Measurements from ENCODE around the gene CHID1. TPM values are rescaled to one million over a fixed set of nuclear protein-coding genes. Genes with fewer than 3 reads are reported as not detected.
A peak's percentile ranks its signal among the peaks of the same experiment; 100 is the strongest.

The CHID1 gene
- total RNA-seq, 2 donors from 2014 or later: 64.8 to 115 TPM

DNA sequence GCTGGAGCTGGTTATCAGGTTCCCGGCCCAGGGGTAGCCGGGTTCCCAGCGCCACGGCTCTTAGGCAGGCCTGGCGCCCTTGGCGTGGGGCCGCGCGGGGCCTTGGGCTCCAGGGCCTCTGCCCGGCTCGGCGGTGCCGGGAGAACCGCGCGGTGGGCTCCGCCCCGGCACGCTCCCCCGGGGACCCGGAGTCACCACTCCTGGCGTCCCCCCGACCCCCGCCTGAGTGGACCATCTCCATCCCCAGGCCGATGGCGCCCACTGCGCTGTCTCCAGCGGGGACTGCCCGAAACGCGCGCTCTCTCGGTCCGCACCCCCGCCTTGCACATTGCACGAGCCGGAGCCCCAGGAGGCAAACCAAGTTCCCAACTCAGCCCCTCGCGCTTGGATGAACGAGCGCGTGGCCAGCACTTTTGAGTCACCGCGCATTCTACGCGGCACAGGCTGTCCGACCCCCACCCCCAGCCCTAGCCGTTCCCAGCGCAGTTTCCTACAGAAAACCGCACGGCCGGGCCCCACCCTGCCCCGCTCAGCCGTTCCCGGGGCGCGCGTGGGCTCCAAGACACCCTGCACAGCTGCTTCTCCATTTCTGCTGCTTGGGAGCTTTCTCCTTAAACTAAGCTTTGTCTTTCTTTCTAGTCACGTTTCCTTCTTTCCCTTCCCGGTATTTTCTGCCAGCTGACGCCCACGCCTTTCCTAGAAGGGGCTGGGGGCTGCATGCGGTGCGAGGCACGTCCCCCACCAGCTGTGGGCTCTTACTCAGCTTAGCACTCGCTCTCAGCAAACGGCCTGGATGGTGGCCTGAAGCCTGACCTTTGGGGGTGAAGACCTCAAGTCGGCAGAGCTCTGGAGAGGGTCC is 650 bp upstream of the CHID1 start:
- ATAC-seq (peak; percentile 49 to 51), DNase-seq (ENCODE audit: low spot score) (no peak)
- H3K4me3 Mint-ChIP-seq: peak overlapping the region; percentile 96
- no peaks in the 10 kb centered on the region for H3K27me3 Mint-ChIP-seq
- no peaks in the 10 kb centered on the region for H3K36me3 Mint-ChIP-seq
- peaks cover 12 to 13% of the 10 kb centered on the region in 2 donors for H3K4me1 Mint-ChIP-seq (ENCODE audit: low read depth in 2 of 2)
- H3K9me3 Mint-ChIP-seq: no peaks in the 10 kb centered on the region
- peak overlapping the region; percentile 74 to 92 for H3K27ac Mint-ChIP-seq

DNA sequence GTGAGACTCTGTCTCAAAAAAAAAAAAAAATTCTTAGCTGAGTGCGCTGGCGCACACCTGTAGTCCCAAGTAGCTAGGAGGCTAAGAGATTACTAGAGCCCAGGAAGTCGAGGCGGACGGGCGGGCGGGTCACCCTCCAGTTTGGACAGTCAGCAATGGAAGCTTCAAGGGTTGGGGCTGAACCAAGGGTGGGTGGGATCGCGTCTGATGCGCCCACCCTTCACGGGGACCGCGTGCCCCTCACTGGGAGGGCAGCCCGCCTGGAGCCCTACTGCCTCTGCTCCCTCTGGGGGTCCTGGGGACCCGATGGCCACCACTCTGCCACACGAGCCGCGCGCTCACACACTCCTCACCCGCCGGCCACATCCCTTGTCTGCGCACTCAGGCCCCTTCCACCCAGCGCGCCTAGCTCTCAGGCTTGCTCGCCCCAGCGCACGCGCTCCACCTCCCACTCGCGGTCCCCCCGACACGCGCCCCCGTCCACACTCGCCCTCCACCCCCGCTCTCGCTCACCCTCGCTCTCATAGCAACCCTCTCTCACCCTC is 494 bp downstream of the CHID1 start:
- Mint-ChIP-seq H3K9me3 (no peaks in the 10 kb centered on the region), H3K27me3 (no peaks in the 10 kb centered on the region), H3K4me1 (ENCODE audit: low read depth in 2 of 2) (peaks cover 12 to 16% of the 10 kb centered on the region in 2 donors), H3K4me3 (peak overlapping the region; percentile 91), H3K27ac (peak overlapping the region; percentile 8 to 31), H3K36me3 (no peaks in the 10 kb centered on the region)
- ATAC-seq (peak; percentile 57 to 60), DNase-seq (ENCODE audit: low spot score) (no peak)

DNA sequence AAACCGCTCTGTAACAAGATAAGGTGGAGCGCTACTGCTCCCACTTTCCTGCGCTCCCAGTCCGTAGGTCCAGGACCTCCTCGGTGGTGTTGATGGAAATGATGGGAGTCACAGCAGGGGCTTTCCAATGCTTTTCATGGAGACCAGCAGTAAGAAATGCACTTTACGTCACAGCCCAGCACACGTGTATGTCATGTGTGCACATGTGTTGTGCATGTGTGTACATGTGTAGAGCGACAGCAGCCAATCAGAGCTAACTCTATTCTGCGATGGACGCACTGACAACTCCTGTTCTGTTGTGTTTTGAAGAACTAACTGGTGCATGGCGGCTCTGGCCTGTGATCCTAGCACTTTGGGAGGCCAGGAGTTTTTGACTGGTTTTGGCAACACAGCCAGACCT is 1.2 kb downstream of the CHID1 start:
- Mint-ChIP-seq H3K36me3 (no peaks in the 10 kb centered on the region), H3K4me1 (ENCODE audit: low read depth in 2 of 2) (peaks cover 12 to 16% of the 10 kb centered on the region in 2 donors), H3K9me3 (no peaks in the 10 kb centered on the region), H3K4me3 (peak overlapping the region; percentile 91), H3K27me3 (no peaks in the 10 kb centered on the region), H3K27ac (peak overlapping the region in 1 of 2 donors; percentile 8)
- no peak for DNase-seq (ENCODE audit: low spot score)
- ATAC-seq: no peak

DNA sequence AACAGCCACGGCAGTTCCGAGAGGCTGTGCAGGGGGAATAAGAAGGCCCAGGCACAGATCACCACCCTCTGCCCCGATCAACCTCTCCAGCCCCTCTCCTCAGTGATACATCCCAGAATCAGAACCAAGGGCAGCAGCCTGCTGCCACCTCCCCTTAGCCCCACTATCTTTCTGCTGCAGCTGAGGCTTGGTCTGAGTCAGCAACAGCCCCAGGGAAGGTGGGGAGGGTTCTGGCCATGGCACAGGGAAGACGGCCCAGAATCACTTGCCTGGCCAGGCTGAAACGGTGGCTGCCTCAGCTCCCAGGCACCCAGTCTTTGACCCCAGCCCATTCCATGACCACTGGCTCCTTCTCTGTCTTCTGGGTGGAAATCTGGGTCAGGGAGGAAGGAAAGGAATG is 2.3 kb downstream of the CHID1 start:
- DNase-seq (ENCODE audit: low spot score) (no peak), ATAC-seq (no peak)
- H3K27ac Mint-ChIP-seq: no peak overlapping the region
- peaks cover 12 to 16% of the 10 kb centered on the region in 2 donors for H3K4me1 Mint-ChIP-seq (ENCODE audit: low read depth in 2 of 2)
- no peaks in the 10 kb centered on the region for H3K36me3 Mint-ChIP-seq
- H3K27me3 Mint-ChIP-seq: no peaks in the 10 kb centered on the region
- H3K4me3 Mint-ChIP-seq: peak overlapping the region; percentile 20
- H3K9me3 Mint-ChIP-seq: no peaks in the 10 kb centered on the region

DNA sequence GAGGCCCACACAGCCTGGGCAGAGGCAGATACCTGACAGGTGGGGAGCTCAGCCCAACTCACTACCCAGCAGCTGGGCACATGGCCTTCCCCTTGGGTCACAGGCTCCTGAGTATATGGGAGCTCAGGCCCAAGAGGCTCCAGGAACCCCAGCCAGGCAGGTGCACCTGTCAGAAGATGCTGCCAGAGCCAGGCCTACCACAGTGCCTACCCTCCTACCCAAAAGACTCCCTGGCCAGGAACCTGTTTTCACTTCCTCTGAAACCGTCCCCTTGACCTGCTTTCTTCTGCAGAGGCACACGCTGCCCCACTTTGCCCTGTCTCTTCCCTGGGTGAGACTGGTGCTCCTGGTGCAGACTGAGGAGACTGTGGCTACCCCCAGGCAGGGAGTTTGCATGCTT is 2.9 kb downstream of the CHID1 start:
- Mint-ChIP-seq H3K27me3 (no peaks in the 10 kb centered on the region), H3K4me3 (no peak overlapping the region), H3K4me1 (ENCODE audit: low read depth in 2 of 2) (peaks cover 12 to 16% of the 10 kb centered on the region in 2 donors), H3K27ac (no peak overlapping the region), H3K9me3 (no peaks in the 10 kb centered on the region), H3K36me3 (no peaks in the 10 kb centered on the region)
- no peak for DNase-seq (ENCODE audit: low spot score)
- no peak for ATAC-seq

DNA sequence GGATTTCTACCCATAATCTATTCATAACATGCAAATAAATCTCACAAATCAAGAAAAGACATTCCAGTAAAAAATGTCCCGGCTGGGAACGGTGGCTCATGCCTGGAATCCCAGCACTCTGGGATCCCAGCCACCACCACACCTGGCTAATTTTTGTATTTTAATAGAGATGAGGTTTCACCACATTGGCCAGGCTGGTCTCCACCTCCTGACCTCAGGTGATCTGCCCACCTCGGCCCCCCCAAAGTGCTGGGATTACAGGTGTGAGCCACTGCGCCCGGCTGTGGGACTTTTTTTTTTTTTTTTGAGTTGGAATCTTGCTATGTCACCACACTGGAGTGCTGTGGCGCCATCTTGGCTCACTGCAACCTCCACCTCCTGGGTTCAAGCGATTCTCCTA is 4.7 kb downstream of the CHID1 start:
- no peaks in the 10 kb centered on the region for H3K27me3 Mint-ChIP-seq
- H3K4me3 Mint-ChIP-seq: no peak overlapping the region
- no peaks in the 10 kb centered on the region for H3K9me3 Mint-ChIP-seq
- peaks cover 8% of the 10 kb centered on the region for H3K36me3 Mint-ChIP-seq
- DNase-seq (ENCODE audit: low spot score) (no peak), ATAC-seq (no peak)
- H3K4me1 Mint-ChIP-seq (ENCODE audit: low read depth in 2 of 2): peaks cover 14 to 16% of the 10 kb centered on the region in 2 donors
- H3K27ac Mint-ChIP-seq: no peak overlapping the region

DNA sequence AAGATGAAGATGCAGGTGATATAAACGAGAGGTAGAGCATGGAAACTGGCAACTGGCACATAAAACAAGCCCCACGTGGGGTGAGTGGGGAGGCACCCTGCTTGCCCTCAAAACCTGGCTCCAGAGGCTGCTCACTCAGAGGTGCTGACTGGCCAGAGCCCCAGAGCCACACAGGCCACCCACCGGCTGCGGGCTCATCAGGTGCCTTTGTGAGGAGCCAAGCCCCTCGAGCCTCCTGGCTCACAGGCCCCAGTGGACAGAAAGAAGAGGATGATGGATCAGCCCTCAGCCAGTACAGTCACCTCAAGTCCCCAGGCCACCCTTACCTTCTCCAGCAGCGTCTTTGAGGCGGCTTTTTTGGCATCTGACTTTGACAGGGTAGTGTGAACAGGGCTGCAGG is 6.2 kb downstream of the CHID1 start:
- H3K27ac Mint-ChIP-seq: peak overlapping the region in 1 of 2 donors; percentile 8
- H3K4me3 Mint-ChIP-seq: no peak overlapping the region
- no peaks in the 10 kb centered on the region for H3K27me3 Mint-ChIP-seq
- peaks cover 13% of the 10 kb centered on the region in 2 donors for H3K4me1 Mint-ChIP-seq (ENCODE audit: low read depth in 2 of 2)
- no peaks in the 10 kb centered on the region for H3K9me3 Mint-ChIP-seq
- peaks cover 8% of the 10 kb centered on the region for H3K36me3 Mint-ChIP-seq
- ATAC-seq (no peak), DNase-seq (ENCODE audit: low spot score) (no peak)

DNA sequence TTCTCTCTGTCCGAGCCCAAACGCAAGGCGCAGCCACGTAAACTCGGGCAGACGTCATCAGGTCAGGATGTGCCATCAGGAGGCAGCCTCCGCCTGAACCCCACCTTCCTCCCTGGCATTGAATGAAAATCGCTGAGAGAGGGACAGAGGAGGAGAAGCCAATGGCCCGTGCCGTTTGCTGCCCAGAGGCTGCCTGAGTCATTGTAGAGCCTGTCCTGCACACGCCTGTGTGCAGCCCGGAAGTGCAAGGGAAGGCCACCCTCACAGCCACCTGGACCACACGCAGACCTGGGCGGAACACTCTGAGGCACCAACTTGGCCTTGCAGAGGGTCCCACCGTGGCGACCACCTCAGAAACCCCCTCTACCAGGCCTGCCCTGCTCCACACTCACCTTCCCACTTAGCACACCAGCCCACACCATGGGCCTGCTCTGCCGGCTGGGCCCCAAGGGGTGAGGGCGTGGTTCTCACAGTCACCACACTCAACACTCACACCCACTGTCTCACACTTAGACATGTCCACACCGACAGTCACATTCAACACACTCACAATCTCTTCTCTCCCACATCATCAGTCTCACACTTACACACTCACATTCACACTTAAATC is 9.1 kb downstream of the CHID1 start:
- Mint-ChIP-seq H3K9me3 (no peaks in the 10 kb centered on the region), H3K27me3 (no peaks in the 10 kb centered on the region), H3K27ac (peak overlapping the region in 1 of 2 donors; percentile 13), H3K4me3 (no peak overlapping the region), H3K36me3 (peaks cover 8% of the 10 kb centered on the region), H3K4me1 (ENCODE audit: low read depth in 2 of 2) (peaks cover 8% of the 10 kb centered on the region in 2 donors)
- ATAC-seq: no peak
- DNase-seq (ENCODE audit: low spot score): no peak

DNA sequence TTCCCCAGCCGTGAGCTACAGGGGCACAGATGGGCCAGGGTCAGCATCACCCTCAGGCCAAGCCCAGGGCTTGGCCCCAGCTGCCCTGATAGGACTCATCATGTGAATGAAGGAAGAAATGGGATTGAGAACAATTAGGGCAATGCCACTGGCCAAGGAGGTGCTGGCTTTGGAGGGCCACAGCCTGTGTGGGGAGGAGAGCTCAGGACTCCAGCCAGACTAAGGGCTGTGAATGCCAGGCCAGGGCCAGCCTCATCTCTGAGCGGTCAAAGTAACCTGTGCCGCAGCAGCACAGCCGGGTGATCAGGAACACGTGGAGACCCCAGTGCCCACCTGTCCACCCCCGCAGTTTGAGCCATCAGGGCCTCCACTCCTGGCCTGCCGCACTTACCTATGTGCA is 10.1 kb downstream of the CHID1 start:
- H3K4me3 Mint-ChIP-seq: no peak overlapping the region
- peaks cover 8% of the 10 kb centered on the region for H3K36me3 Mint-ChIP-seq
- no peak for DNase-seq (ENCODE audit: low spot score)
- H3K27ac Mint-ChIP-seq: no peak overlapping the region
- peaks cover 5 to 8% of the 10 kb centered on the region in 2 donors for H3K4me1 Mint-ChIP-seq (ENCODE audit: low read depth in 2 of 2)
- ATAC-seq: no peak
- H3K9me3 Mint-ChIP-seq: no peaks in the 10 kb centered on the region
- H3K27me3 Mint-ChIP-seq: no peaks in the 10 kb centered on the region

DNA sequence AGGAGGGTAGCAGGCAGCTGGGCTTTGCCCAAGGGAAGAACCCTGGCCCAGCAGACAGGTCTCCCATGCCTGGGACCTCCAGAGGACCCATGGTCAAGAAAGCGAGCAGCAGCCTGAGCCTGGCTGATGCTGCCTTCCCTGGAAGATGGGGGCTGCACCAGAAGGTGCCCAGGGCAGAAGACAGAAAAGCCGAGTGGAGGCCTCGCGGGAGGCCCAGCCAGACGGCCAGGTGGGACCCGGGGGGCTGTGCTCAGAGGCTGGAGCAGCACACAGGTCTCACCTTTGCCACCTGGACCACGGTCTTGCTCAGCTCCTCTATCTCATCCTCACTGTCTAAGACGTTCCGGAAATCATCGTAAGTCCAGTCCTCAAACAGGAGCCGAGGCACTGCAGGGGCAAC is 10.9 kb downstream of the CHID1 start:
- H3K9me3 Mint-ChIP-seq: no peaks in the 10 kb centered on the region
- H3K4me3 Mint-ChIP-seq: no peak overlapping the region
- peaks cover 8% of the 10 kb centered on the region for H3K36me3 Mint-ChIP-seq
- ATAC-seq (no peak), DNase-seq (ENCODE audit: low spot score) (no peak)
- H3K4me1 Mint-ChIP-seq (ENCODE audit: low read depth in 2 of 2): peaks cover 4 to 8% of the 10 kb centered on the region in 2 donors
- H3K27ac Mint-ChIP-seq: no peak overlapping the region
- H3K27me3 Mint-ChIP-seq: no peaks in the 10 kb centered on the region

DNA sequence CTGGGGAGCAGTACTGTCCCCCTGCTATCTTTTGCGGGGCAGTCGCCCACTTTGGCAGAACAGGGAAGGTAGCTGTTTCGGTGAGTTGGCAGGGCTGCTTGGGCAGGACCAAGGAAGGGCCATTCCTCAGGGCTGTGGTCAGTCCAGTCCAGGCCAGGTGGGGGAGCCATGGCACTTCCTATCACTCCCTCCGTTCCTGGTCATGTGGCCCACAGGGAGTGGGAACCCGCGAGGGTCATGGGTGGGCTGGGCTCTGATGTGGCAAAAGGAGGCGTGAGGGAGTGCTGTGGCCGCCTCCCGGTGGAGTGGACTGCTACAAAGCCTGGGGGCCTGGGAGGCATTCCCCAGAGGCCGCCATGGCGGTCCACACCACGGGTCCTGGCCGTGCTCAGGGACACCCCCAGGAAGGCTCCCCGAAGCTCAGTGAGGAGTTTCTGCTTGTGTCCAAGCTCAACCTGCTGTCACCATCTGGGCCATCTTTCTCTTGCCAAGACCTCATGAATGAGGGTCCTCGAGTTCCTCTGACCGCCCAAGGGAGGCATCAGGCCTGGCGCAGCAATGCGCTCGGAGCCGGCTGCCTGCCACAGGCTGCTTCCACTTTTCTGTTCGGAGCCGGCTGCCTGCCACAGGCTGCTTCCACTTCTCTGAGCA is 11.9 kb downstream of the CHID1 start:
- Mint-ChIP-seq H3K9me3 (no peaks in the 10 kb centered on the region), H3K4me1 (ENCODE audit: low read depth in 2 of 2) (peaks cover 4 to 8% of the 10 kb centered on the region in 2 donors), H3K36me3 (peaks cover 8% of the 10 kb centered on the region), H3K27ac (no peak overlapping the region), H3K27me3 (no peaks in the 10 kb centered on the region), H3K4me3 (no peak overlapping the region)
- ATAC-seq: no peak
- DNase-seq (ENCODE audit: low spot score): no peak

DNA sequence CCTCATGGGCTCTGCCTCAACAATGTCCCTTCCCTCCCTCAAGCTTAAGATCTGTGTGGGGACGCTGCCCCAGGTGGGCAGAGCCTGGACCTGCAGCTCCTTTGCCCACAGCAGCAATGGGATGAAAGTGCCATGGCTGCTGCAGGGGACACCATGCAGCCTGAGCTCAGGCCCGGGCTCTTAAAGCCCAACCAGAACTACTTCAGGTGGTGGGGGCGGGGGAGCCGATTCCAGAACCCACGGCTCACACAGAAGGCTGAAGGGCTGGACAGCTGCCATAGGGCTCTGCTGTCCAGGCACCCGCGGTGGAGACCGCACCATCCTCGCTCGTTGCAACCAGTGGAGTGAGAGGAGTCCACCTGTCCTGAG is 12.5 kb downstream of the CHID1 start:
- H3K4me1 Mint-ChIP-seq (ENCODE audit: low read depth in 2 of 2): peaks cover 4 to 8% of the 10 kb centered on the region in 2 donors
- DNase-seq (ENCODE audit: low spot score) (no peak), ATAC-seq (no peak)
- H3K4me3 Mint-ChIP-seq: no peak overlapping the region
- no peaks in the 10 kb centered on the region for H3K27me3 Mint-ChIP-seq
- H3K9me3 Mint-ChIP-seq: no peaks in the 10 kb centered on the region
- H3K36me3 Mint-ChIP-seq: peaks cover 8% of the 10 kb centered on the region
- H3K27ac Mint-ChIP-seq: no peak overlapping the region

DNA sequence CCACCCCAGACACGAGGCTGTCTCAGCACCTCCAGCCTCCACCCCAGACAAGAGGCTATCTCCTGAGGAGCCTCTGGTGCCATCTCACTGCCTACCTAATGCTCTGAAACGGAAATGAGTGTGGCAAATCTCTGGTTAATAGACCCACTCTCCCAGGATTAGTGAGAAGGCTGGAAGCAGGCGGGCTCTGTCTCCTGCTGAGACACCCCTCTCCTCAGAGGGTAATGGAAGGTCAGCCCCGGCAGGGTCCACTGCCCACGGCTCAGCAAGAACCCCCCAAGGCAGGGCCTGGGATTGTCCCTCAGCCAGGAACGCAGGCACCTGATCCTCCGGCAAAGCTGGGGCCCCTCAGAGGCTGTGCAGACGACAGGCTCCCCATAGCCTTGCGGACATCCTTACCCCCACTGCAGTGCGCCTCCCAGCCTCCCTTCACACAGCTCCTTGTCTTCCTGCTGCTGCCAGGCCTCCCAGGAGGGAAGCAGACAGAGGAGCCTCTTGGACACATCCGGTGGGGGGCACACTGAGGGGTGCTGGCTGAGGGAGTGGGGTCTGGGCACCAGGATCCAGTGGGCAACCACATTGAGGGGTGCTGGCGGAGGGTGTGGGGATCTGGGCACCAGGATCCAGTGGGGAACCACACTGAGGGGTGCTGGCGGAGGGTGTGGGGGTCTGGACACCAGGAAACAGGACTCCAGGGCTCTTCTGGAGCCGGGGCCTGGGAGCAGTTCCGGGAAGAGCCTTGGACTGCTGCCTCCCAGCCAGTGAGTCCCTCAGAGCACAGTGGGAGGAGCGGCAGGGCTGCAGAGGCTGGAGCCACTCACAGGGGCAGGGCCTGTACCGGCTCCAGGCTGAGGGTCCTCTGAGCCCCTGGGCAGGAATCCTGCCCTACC is 13.1 kb downstream of the CHID1 start:
- Mint-ChIP-seq H3K27ac (no peak overlapping the region), H3K9me3 (no peaks in the 10 kb centered on the region), H3K36me3 (peaks cover 8% of the 10 kb centered on the region), H3K4me1 (ENCODE audit: low read depth in 2 of 2) (peaks cover 4 to 8% of the 10 kb centered on the region in 2 donors), H3K4me3 (no peak overlapping the region), H3K27me3 (no peaks in the 10 kb centered on the region)
- DNase-seq (ENCODE audit: low spot score) (no peak), ATAC-seq (no peak)
